ENCODE measurements around the gene SMPD1. TPM values are rescaled to one million over a fixed set of nuclear protein-coding genes. Genes with fewer than 3 reads are reported as not detected.

The SMPD1 gene
- polyA plus RNA-seq, 3 donors, result 4.2 to 22.6 (median 4.9) TPM

- Histone ChIP-seq H3K27me3 (ENCODE audit: control insufficient read depth in 2 of 2, insufficient read depth in 2 of 2, low read length in 2 of 2) (no peaks in the 10 kb centered on the region), H3K9me3 (replicated peaks in 1 of 2; ENCODE audit: control insufficient read depth in 1 of 2, insufficient read depth in 1 of 2, low read length in 2 of 2) (no peaks in the 10 kb centered on the region), H3K9ac (ENCODE audit: insufficient read depth, low read length, poor library complexity, severe bottlenecking) (no peak overlapping the region), H4K20me1 (ENCODE audit: insufficient read depth, low read length) (no peaks in the 10 kb centered on the region), H3K4me3 (replicated peaks in 1 of 3; ENCODE audit: low read depth in 2 of 3, low read length in 3 of 3) (no peak overlapping the region), H3K79me2 (ENCODE audit: insufficient read depth, low read length) (no peaks in the 10 kb centered on the region), H2AFZ (ENCODE audit: insufficient read depth, low read depth, low read length, poor library complexity, severe bottlenecking) (no peak overlapping the region), H3K4me1 (ENCODE audit: control insufficient read depth in 1 of 2, insufficient read depth in 2 of 2, low read length in 2 of 2) (peaks cover 5 to 8% of the 10 kb centered on the region in 2 donors), H3K4me2 (replicated peaks; ENCODE audit: extremely low read depth, low read length, poor library complexity, severe bottlenecking) (no peak overlapping the region), H3K36me3 (replicated peaks in 1 of 2; ENCODE audit: control insufficient read depth in 1 of 2, insufficient read depth in 2 of 2, low read length in 2 of 2) (peaks cover under 1 to 2% of the 10 kb centered on the region in 2 donors), H3K27ac (ENCODE audit: low read depth in 1 of 2, low read length in 2 of 2) (no peak overlapping the region)
- Mint-ChIP-seq H3K27me3 (ENCODE audit: low read depth in 3 of 3) (peaks cover 0 to 3% (median 2%) of the 10 kb centered on the region in 3 donors), H3K4me1 (no peaks in the 10 kb centered on the region), H3K36me3 (no peaks in the 10 kb centered on the region), H3K9me3 (no peaks in the 10 kb centered on the region), H3K27ac (no peak overlapping the region), H3K4me3 (no peak overlapping the region)
- WGBS (ENCODE audit: insufficient coverage), result 15% methylated on average over 5 of the region's 5 CpGs
- TF ChIP-seq CTCF (IDR thresholded peaks at IDR 0.05), result peak; percentile 89
- peak; percentile 41 to 61 (median 54) for DNase-seq
- intact Hi-C loops (cut with micrococcal nuclease), result loop anchor here in 1 of 2 donors (5.0 to 10.0 kb wide), 2 partner anchors 61 kb away; no protein-coding TSS in a partner anchor
Measured at GRCh38 chr11:6443269-6444003, 53.2 kb downstream of the SMPD1 start.

Other genes with a start within 250 kb of the SMPD1 start
- not detected for gene OR52B2, start 220.1 kb upstream of the SMPD1 start, polyA plus RNA-seq
- not detected for gene OR52W1, start 191.2 kb upstream of the SMPD1 start, polyA plus RNA-seq
- not detected for gene C11orf42, start 184.9 kb upstream of the SMPD1 start, polyA plus RNA-seq
- 10 to 100 TPM; 14.2 to 64.1 (median 18.9) TPM for gene FHIP1B, start 155.8 kb upstream of the SMPD1 start, polyA plus RNA-seq
- under 1 TPM in 1 of 3 donors, not detected in 2; 0.69 TPM for gene CNGA4, start 151.4 kb upstream of the SMPD1 start, polyA plus RNA-seq
- gene CCKBR, start 130.6 kb upstream of the SMPD1 start, polyA plus RNA-seq, result not detected
- gene CAVIN3, start 70.0 kb upstream of the SMPD1 start, polyA plus RNA-seq, result 10 to 100 TPM in 2 of 3 donors, 1 to 10 TPM in 1; 3.1 to 13.6 (median 11.2) TPM
- gene APBB1, start 28.6 kb downstream of the SMPD1 start, polyA plus RNA-seq, result 1 to 10 TPM in 2 of 3 donors, under 1 TPM in 1; 0.85 to 2.5 (median 2.4) TPM
- gene HPX, start 50.5 kb downstream of the SMPD1 start, polyA plus RNA-seq, result under 1 TPM in 1 of 3 donors, not detected in 2; 0.40 TPM
- 10 to 100 TPM in 1 of 3 donors, 1 to 10 TPM in 2; 1.7 to 36.2 (median 3.3) TPM for gene TRIM3, start 83.5 kb downstream of the SMPD1 start, polyA plus RNA-seq
- gene ARFIP2, start 90.9 kb downstream of the SMPD1 start, polyA plus RNA-seq, result 10 to 100 TPM; 21.6 to 43.8 (median 27.2) TPM
- gene TIMM10B, start 91.0 kb downstream of the SMPD1 start, polyA plus RNA-seq, result 10 to 100 TPM; 20.0 to 34.9 (median 22.1) TPM
- gene DNHD1, start 106.8 kb downstream of the SMPD1 start, polyA plus RNA-seq, result 10 to 100 TPM in 1 of 3 donors, under 1 TPM in 2; 0.24 to 21.0 (median 0.59) TPM
- 10 to 100 TPM in 2 of 3 donors, 1 to 10 TPM in 1; 7.2 to 14.1 (median 11.9) TPM for gene RRP8, start 213.1 kb downstream of the SMPD1 start, polyA plus RNA-seq
- 100 to 1,000 TPM; 165 to 271 (median 250) TPM for gene ILK, start 213.3 kb downstream of the SMPD1 start, polyA plus RNA-seq
- 100 to 1,000 TPM; 137 to 233 (median 232) TPM for gene TAF10, start 221.7 kb downstream of the SMPD1 start, polyA plus RNA-seq
- gene TPP1, start 228.9 kb downstream of the SMPD1 start, polyA plus RNA-seq, result 100 to 1,000 TPM; 218 to 359 (median 271) TPM

Data from CD14-positive monocyte (primary cell).